ENCODE measurements around the gene C4orf50. TPM values are rescaled to one million over a fixed set of nuclear protein-coding genes. Genes with fewer than 3 reads are reported as not detected.

Gene C4orf50
- total and polyA plus RNA-seq, 2 experiments from 2014 or later: 0.06 to 0.31 TPM

DNA sequence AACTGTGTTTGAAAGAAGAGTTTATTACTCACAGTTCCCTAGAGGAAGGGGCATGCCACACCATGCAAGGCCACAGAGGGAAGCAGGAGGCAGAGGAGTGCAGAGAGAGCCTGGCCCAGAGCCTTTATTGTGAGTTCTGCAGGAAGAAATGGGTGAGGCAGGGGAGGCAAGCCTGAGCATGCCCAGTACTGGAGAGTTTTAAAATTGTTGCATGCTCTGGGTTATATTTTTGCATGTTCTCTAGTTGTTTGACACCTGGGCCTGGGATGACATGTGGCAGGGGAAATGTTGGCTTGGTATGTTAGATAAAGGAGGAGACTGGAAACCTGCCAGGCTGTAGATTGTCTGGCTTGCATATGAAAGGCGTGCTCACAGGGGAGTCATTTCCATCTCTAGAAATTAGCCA is 105.6 kb downstream of the C4orf50 start:
- H3K27me3 Mint-ChIP-seq (ENCODE audit: insufficient read depth, low read depth, poor library complexity): peaks cover 4% of the 10 kb centered on the region
- H3K79me2 ChIP-seq (replicated peaks; ENCODE audit: insufficient read depth): no peaks in the 10 kb centered on the region
- peaks cover 9% of the 10 kb centered on the region for H3K36me3 Mint-ChIP-seq (ENCODE audit: low read depth)
- no peak overlapping the region for H3K4me3 Mint-ChIP-seq
- DNase-seq (ENCODE audit: low spot score): peak; percentile 54
- H3K4me3 ChIP-seq: no peak overlapping the region
- peaks cover 20% of the 10 kb centered on the region for H3K9me3 Mint-ChIP-seq
- H3K27me3 ChIP-seq (ENCODE audit: insufficient read depth): peaks cover 10% of the 10 kb centered on the region; the same call in 1 of the 2 replicates
- H3F3A ChIP-seq (replicated peaks; ENCODE audit: low read depth): 0 out of 2 replicates have a peak, but pooled peaks cover 3% of the 10 kb centered on the region
- no peaks in the 10 kb centered on the region for H4K20me1 ChIP-seq (replicated peaks; ENCODE audit: insufficient read depth)
- TF ChIP-seq NANOG (IDR thresholded peaks at IDR 0.05; ENCODE audit: borderline replicate concordance) (peak; percentile 66; the same call in 1 of the 2 replicates), EZH2phosphoT487 (IDR thresholded peaks at IDR 0.05; ENCODE audit: unreplicated experiment) (no peak)
- H3K4me1 ChIP-seq (ENCODE audit: insufficient read depth): peaks cover 22% of the 10 kb centered on the region
- H3K36me3 ChIP-seq (ENCODE audit: insufficient read depth): no peaks in the 10 kb centered on the region
- peak overlapping the region; percentile 43; the same call in 1 of the 2 replicates for H3K27ac ChIP-seq (ENCODE audit: low read depth)
- H3K4me2 ChIP-seq: peak overlapping the region; percentile 46
- peaks cover 34% of the 10 kb centered on the region for H3K4me1 Mint-ChIP-seq
- H2AFZ ChIP-seq: no peak overlapping the region
- H3K27ac Mint-ChIP-seq: peak overlapping the region; percentile 28; the same call in 1 of the 2 replicates
- ATAC-seq: peak; percentile 87
- no peaks in the 10 kb centered on the region for H3K9me2 ChIP-seq (ENCODE audit: insufficient read depth)

- H2AFZ ChIP-seq: no peak overlapping the region
- Mint-ChIP-seq H3K27me3 (ENCODE audit: insufficient read depth, low read depth, poor library complexity) (peaks cover 15% of the 10 kb centered on the region), H3K36me3 (ENCODE audit: low read depth) (peaks cover 13% of the 10 kb centered on the region), H3K4me3 (no peak overlapping the region), H3K9me3 (peaks cover 20% of the 10 kb centered on the region), H3K27ac (no peak overlapping the region), H3K4me1 (peaks cover 57% of the 10 kb centered on the region)
- H3F3A ChIP-seq (replicated peaks; ENCODE audit: low read depth): 0 out of 2 replicates have a peak, but pooled peaks cover 8% of the 10 kb centered on the region
- H3K4me2 ChIP-seq: no peak overlapping the region
- TF ChIP-seq, protein P1, sequence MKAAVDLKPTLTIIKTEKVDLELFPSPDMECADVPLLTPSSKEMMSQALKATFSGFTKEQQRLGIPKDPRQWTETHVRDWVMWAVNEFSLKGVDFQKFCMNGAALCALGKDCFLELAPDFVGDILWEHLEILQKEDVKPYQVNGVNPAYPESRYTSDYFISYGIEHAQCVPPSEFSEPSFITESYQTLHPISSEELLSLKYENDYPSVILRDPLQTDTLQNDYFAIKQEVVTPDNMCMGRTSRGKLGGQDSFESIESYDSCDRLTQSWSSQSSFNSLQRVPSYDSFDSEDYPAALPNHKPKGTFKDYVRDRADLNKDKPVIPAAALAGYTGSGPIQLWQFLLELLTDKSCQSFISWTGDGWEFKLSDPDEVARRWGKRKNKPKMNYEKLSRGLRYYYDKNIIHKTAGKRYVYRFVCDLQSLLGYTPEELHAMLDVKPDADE (IDR thresholded peaks at IDR 0.05): no peak
- TF ChIP-seq ZNF331 (CRISPR knock-in tag; IDR thresholded peaks at IDR 0.05; ENCODE audit: low read depth) (no peak), CREB1 (CRISPR knock-in tag; IDR thresholded peaks at IDR 0.05; ENCODE audit: low read depth) (no peak), STAT1 (IDR thresholded peaks at IDR 0.05; ENCODE audit: unreplicated experiment) (no peak), JUNB (IDR thresholded peaks at IDR 0.05; ENCODE audit: unreplicated experiment) (no peak), NANOG (IDR thresholded peaks at IDR 0.05; ENCODE audit: borderline replicate concordance) (no peak), POLR2AphosphoS5 (IDR thresholded peaks at IDR 0.05; ENCODE audit: low read depth) (no peak), EZH2 (IDR thresholded peaks at IDR 0.05; ENCODE audit: low read depth, unreplicated experiment) (no peak), EZH2phosphoT487 (IDR thresholded peaks at IDR 0.05; ENCODE audit: unreplicated experiment) (no peak)
- TF ChIP-seq, protein P2, sequence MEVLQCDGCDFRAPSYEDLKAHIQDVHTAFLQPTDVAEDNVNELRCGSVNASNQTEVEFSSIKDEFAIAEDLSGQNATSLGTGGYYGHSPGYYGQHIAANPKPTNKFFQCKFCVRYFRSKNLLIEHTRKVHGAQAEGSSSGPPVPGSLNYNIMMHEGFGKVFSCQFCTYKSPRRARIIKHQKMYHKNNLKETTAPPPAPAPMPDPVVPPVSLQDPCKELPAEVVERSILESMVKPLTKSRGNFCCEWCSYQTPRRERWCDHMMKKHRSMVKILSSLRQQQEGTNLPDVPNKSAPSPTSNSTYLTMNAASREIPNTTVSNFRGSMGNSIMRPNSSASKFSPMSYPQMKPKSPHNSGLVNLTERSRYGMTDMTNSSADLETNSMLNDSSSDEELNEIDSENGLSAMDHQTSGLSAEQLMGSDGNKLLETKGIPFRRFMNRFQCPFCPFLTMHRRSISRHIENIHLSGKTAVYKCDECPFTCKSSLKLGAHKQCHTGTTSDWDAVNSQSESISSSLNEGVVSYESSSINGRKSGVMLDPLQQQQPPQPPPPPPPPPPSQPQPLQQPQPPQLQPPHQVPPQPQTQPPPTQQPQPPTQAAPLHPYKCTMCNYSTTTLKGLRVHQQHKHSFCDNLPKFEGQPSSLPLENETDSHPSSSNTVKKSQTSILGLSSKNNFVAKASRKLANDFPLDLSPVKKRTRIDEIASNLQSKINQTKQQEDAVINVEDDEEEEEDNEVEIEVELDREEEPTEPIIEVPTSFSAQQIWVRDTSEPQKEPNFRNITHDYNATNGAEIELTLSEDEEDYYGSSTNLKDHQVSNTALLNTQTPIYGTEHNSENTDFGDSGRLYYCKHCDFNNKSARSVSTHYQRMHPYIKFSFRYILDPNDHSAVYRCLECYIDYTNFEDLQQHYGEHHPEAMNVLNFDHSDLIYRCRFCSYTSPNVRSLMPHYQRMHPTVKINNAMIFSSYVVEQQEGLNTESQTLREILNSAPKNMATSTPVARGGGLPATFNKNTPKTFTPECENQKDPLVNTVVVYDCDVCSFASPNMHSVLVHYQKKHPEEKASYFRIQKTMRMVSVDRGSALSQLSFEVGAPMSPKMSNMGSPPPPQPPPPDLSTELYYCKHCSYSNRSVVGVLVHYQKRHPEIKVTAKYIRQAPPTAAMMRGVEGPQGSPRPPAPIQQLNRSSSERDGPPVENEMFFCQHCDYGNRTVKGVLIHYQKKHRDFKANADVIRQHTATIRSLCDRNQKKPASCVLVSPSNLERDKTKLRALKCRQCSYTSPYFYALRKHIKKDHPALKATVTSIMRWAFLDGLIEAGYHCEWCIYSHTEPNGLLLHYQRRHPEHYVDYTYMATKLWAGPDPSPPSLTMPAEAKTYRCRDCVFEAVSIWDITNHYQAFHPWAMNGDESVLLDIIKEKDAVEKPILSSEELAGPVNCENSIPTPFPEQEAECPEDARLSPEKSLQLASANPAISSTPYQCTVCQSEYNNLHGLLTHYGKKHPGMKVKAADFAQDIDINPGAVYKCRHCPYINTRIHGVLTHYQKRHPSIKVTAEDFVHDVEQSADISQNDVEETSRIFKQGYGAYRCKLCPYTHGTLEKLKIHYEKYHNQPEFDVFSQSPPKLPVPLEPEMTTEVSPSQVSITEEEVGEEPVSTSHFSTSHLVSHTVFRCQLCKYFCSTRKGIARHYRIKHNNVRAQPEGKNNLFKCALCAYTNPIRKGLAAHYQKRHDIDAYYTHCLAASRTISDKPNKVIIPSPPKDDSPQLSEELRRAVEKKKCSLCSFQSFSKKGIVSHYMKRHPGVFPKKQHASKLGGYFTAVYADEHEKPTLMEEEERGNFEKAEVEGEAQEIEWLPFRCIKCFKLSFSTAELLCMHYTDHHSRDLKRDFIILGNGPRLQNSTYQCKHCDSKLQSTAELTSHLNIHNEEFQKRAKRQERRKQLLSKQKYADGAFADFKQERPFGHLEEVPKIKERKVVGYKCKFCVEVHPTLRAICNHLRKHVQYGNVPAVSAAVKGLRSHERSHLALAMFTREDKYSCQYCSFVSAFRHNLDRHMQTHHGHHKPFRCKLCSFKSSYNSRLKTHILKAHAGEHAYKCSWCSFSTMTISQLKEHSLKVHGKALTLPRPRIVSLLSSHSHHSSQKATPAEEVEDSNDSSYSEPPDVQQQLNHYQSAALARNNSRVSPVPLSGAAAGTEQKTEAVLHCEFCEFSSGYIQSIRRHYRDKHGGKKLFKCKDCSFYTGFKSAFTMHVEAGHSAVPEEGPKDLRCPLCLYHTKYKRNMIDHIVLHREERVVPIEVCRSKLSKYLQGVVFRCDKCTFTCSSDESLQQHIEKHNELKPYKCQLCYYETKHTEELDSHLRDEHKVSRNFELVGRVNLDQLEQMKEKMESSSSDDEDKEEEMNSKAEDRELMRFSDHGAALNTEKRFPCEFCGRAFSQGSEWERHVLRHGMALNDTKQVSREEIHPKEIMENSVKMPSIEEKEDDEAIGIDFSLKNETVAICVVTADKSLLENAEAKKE (CRISPR knock-in tag; IDR thresholded peaks at IDR 0.05): no peak
- H3K27me3 ChIP-seq (ENCODE audit: insufficient read depth): peaks cover 40% of the 10 kb centered on the region
- H3K4me1 ChIP-seq (ENCODE audit: insufficient read depth): peaks cover 48% of the 10 kb centered on the region
- H3K79me2 ChIP-seq (replicated peaks; ENCODE audit: insufficient read depth): no peaks in the 10 kb centered on the region
- 0 out of 2 replicates have a peak, but pooled peaks cover 5% of the 10 kb centered on the region for H4K20me1 ChIP-seq (replicated peaks; ENCODE audit: insufficient read depth)
- no peaks in the 10 kb centered on the region for H3K9me2 ChIP-seq (ENCODE audit: insufficient read depth)
- DNase-seq (ENCODE audit: low spot score) (no peak), ATAC-seq (no peak)
- H3K4me3 ChIP-seq: no peak overlapping the region
- H3K36me3 ChIP-seq (ENCODE audit: insufficient read depth): no peaks in the 10 kb centered on the region
- H3K27ac ChIP-seq (ENCODE audit: low read depth): no peak overlapping the region
These were observed 109.3 kb downstream of the C4orf50 start for GRCh38 chr4:5908876-5909427.

All from GM23338 (cell line).